HCT116 (cell line): Measurements from ENCODE around the gene ABHD4.

Source experiments
- CEBPB ChIP-seq: IDR thresholded peaks from 2 replicates; pipeline ENCODE4 v1.6.1; 2012; ENCODE audit warnings: low read depth
- EGR1 ChIP-seq: IDR thresholded peaks from 2 replicates; pipeline ENCODE4 v1.6.1; 2012; ENCODE audit warnings: low read depth
- EZH2 ChIP-seq: fragments of 200-600 bp; sonication (generic); IDR thresholded peaks from 2 replicates; pipeline ENCODE4 v1.6.1; 2017; ENCODE audit warnings: antibody characterized with exemption, mixed run types
- EZH2phosphoT487 ChIP-seq: fragments of 200-600 bp; IDR thresholded peaks from 2 replicates; pipeline ENCODE4 v1.6.1; 2018; ENCODE audit warnings: antibody characterized with exemption, borderline replicate concordance
- POLR2A ChIP-seq: IDR thresholded peaks from 2 replicates; pipeline ENCODE4 v1.7.0; 2011; ENCODE audit warnings: borderline replicate concordance; ENCODE audit not compliant: insufficient read depth, insufficient read length; ENCODE audit errors: extremely low read depth
- POLR2AphosphoS5 ChIP-seq: IDR thresholded peaks from 2 replicates; pipeline ENCODE4 v1.6.1; 2011; ENCODE audit warnings: mild to moderate bottlenecking, low read depth, low read length, moderate library complexity
- SP1 ChIP-seq: IDR thresholded peaks from 2 replicates; pipeline ENCODE4 v1.6.1; 2012; ENCODE audit warnings: low read depth
- YY1 ChIP-seq: IDR thresholded peaks from 2 replicates; pipeline ENCODE4 v1.6.1; 2011; ENCODE audit warnings: low read length, low read depth, moderate library complexity, mild to moderate bottlenecking; ENCODE audit not compliant: insufficient replicate concordance; ENCODE audit errors: extremely low read depth
- ZFX ChIP-seq: fragments of 450-650 bp; IDR thresholded peaks from 2 replicates; pipeline ENCODE4 v1.6.1; 2017
- ZNF274 ChIP-seq: fragments of 200-500 bp; sonication (Bioruptor generic); IDR thresholded peaks from 2 replicates; pipeline ENCODE4 v1.6.1; 2014; ENCODE audit warnings: mild to moderate bottlenecking, low read depth, low read length, inconsistent platforms
- TF ChIP-seq, protein P1 (sequence below), 3 experiments: fragments of 200-600 bp in 1 of 3; sonication (generic) in 1 of 3; IDR thresholded peaks in 2 of 3; conservative IDR thresholded peaks in 1 of 3; 2 replicates each; pipeline ENCODE4 v1.5.1; 2012 to 2017; ENCODE audit warnings: low read depth in 2 of 3, low read length in 2 of 3, antibody characterized with exemption in 1 of 3, borderline replicate concordance in 1 of 3, control low read depth in 1 of 3, mild to moderate bottlenecking in 1 of 3, mixed read lengths in 1 of 3, mixed run types in 1 of 3, moderate library complexity in 1 of 3; ENCODE audit not compliant: insufficient read depth in 1 of 3
- TF ChIP-seq, protein P2 (sequence below): IDR thresholded peaks from 2 replicates; pipeline ENCODE4 v1.6.1; 2012; ENCODE audit warnings: low read depth
- TF ChIP-seq, protein P3 (sequence below): IDR thresholded peaks from 2 replicates; pipeline ENCODE4 v1.6.1; 2011; ENCODE audit warnings: mild to moderate bottlenecking, low read length, moderate library complexity; ENCODE audit not compliant: insufficient replicate concordance; ENCODE audit errors: extremely low read depth

DNA sequence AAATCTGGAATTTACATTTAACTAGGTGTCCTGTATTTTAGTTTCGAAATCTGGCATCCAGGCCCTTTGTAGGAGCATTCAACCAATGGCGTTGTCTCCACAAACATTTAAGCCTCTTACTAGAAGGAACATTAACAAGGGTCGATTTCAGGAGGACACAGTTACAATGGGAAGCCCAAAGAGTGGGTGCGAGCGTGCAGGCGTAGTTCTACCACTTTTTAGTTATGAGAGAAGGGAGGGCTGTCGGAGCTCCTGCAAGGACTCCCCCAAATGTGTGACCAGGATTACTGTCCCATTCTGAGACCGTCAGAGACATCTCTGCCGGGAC lies 365 bp upstream of the ABHD4 start:
- TF ChIP-seq, protein P1, sequence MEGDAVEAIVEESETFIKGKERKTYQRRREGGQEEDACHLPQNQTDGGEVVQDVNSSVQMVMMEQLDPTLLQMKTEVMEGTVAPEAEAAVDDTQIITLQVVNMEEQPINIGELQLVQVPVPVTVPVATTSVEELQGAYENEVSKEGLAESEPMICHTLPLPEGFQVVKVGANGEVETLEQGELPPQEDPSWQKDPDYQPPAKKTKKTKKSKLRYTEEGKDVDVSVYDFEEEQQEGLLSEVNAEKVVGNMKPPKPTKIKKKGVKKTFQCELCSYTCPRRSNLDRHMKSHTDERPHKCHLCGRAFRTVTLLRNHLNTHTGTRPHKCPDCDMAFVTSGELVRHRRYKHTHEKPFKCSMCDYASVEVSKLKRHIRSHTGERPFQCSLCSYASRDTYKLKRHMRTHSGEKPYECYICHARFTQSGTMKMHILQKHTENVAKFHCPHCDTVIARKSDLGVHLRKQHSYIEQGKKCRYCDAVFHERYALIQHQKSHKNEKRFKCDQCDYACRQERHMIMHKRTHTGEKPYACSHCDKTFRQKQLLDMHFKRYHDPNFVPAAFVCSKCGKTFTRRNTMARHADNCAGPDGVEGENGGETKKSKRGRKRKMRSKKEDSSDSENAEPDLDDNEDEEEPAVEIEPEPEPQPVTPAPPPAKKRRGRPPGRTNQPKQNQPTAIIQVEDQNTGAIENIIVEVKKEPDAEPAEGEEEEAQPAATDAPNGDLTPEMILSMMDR (IDR thresholded peaks at IDR 0.05 in 2 of 3, conservative IDR thresholded peaks at IDR 0.05 in 1 of 3; ENCODE audit: borderline replicate concordance in 1 of 3, insufficient read depth in 1 of 3, low read depth in 2 of 3, low read length in 2 of 3), result no peak
- no peak for TF ChIP-seq SP1
- TF ChIP-seq, protein P2, sequence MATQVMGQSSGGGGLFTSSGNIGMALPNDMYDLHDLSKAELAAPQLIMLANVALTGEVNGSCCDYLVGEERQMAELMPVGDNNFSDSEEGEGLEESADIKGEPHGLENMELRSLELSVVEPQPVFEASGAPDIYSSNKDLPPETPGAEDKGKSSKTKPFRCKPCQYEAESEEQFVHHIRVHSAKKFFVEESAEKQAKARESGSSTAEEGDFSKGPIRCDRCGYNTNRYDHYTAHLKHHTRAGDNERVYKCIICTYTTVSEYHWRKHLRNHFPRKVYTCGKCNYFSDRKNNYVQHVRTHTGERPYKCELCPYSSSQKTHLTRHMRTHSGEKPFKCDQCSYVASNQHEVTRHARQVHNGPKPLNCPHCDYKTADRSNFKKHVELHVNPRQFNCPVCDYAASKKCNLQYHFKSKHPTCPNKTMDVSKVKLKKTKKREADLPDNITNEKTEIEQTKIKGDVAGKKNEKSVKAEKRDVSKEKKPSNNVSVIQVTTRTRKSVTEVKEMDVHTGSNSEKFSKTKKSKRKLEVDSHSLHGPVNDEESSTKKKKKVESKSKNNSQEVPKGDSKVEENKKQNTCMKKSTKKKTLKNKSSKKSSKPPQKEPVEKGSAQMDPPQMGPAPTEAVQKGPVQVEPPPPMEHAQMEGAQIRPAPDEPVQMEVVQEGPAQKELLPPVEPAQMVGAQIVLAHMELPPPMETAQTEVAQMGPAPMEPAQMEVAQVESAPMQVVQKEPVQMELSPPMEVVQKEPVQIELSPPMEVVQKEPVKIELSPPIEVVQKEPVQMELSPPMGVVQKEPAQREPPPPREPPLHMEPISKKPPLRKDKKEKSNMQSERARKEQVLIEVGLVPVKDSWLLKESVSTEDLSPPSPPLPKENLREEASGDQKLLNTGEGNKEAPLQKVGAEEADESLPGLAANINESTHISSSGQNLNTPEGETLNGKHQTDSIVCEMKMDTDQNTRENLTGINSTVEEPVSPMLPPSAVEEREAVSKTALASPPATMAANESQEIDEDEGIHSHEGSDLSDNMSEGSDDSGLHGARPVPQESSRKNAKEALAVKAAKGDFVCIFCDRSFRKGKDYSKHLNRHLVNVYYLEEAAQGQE, result no peak
- TF ChIP-seq POLR2A, result no peak
- TF ChIP-seq CEBPB, result no peak
- TF ChIP-seq YY1, result no peak
- no peak for TF ChIP-seq EZH2phosphoT487
- TF ChIP-seq EZH2, result no peak
- TF ChIP-seq ZNF274, result no peak
- TF ChIP-seq EGR1, result no peak
- TF ChIP-seq, protein P3, sequence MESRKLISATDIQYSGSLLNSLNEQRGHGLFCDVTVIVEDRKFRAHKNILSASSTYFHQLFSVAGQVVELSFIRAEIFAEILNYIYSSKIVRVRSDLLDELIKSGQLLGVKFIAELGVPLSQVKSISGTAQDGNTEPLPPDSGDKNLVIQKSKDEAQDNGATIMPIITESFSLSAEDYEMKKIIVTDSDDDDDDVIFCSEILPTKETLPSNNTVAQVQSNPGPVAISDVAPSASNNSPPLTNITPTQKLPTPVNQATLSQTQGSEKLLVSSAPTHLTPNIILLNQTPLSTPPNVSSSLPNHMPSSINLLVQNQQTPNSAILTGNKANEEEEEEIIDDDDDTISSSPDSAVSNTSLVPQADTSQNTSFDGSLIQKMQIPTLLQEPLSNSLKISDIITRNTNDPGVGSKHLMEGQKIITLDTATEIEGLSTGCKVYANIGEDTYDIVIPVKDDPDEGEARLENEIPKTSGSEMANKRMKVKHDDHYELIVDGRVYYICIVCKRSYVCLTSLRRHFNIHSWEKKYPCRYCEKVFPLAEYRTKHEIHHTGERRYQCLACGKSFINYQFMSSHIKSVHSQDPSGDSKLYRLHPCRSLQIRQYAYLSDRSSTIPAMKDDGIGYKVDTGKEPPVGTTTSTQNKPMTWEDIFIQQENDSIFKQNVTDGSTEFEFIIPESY, result no peak
- TF ChIP-seq ZFX, result no peak
- TF ChIP-seq POLR2AphosphoS5, result no peak
